Neural cell (in vitro differentiated cells): ENCODE measurements around the gene MAN2B1. TPM values are rescaled to one million over a fixed set of nuclear protein-coding genes. Genes with fewer than 3 reads are reported as not detected.

Source experiments
- H2AFZ ChIP-seq: fragments of 200-600, 300-800 bp; sonication (generic), shearing (Covaris generic); 2 replicates; pipeline ENCODE4 v1.6.0; 2014; ENCODE audit warnings: low read depth, mild to moderate bottlenecking, antibody characterized with exemption, low read length, moderate library complexity
- H3F3A ChIP-seq: fragments of 200-600 bp; shearing (Covaris generic); 2 replicates; pipeline ENCODE4 v1.6.1; 2016; ENCODE audit warnings: mild to moderate bottlenecking, moderate library complexity, mixed read lengths, antibody characterized with exemption, low read length; ENCODE audit not compliant: insufficient read depth, poor library complexity, severe bottlenecking
- H3K27ac ChIP-seq: fragments of 200-600, 300-800 bp; sonication (generic), shearing (Covaris generic); 2 replicates; pipeline ENCODE4 v1.5.1; 2014; ENCODE audit warnings: mild to moderate bottlenecking, low read length, moderate library complexity
- H3K27me3 ChIP-seq: fragments of 300-800, 200-600 bp; sonication (generic), shearing (Covaris generic); 2 replicates; pipeline ENCODE4 v1.6.0; 2014; ENCODE audit warnings: mild to moderate bottlenecking, low read depth, low read length, moderate library complexity; ENCODE audit not compliant: insufficient read depth
- H3K36me3 ChIP-seq: fragments of 300-800, 200-600 bp; sonication (generic), shearing (Covaris generic); 2 replicates; pipeline ENCODE4 v1.5.1; 2014; ENCODE audit warnings: mild to moderate bottlenecking, antibody characterized with exemption, low read length, moderate library complexity; ENCODE audit not compliant: insufficient read depth
- H3K4me2 ChIP-seq: fragments of 300-800, 200-600 bp; sonication (generic), shearing (Covaris generic); 2 replicates; pipeline ENCODE4 v1.6.0; 2014; ENCODE audit warnings: mild to moderate bottlenecking, low read length
- H3K4me3 ChIP-seq: fragments of 300-800, 200-600 bp; sonication (generic), shearing (Covaris generic); 2 replicates; pipeline ENCODE4 v1.5.1; 2014; ENCODE audit warnings: mild to moderate bottlenecking, low read length, moderate library complexity
- H3K79me2 ChIP-seq: fragments of 200-600 bp; shearing (Covaris generic); replicated peaks from 2 replicates; pipeline ENCODE4 v1.6.0; 2014; ENCODE audit warnings: mild to moderate bottlenecking, low read length, moderate library complexity; ENCODE audit not compliant: insufficient read depth
- H3K9ac ChIP-seq: fragments of 300-800, 200-600 bp; sonication (generic), shearing (Covaris generic); 2 replicates; pipeline ENCODE4 v1.6.1; 2016; ENCODE audit warnings: mild to moderate bottlenecking, low read length, mixed read lengths
- H3K9me2 ChIP-seq: fragments of 200-600 bp; shearing (Covaris generic); 2 replicates; pipeline ENCODE4 v1.6.1; 2016; ENCODE audit warnings: mild to moderate bottlenecking, low read length, mixed read lengths; ENCODE audit not compliant: insufficient read depth
- H3K9me3 ChIP-seq: fragments of 200-600, 300-800 bp; sonication (generic), shearing (Covaris generic); 2 replicates; pipeline ENCODE4 v1.6.1; 2016; ENCODE audit warnings: mild to moderate bottlenecking, mixed run types, low read length, moderate library complexity, mixed read lengths
- H4K20me1 ChIP-seq: fragments of 200-600 bp; shearing (Covaris generic); 2 replicates; pipeline ENCODE4 v1.6.1; 2016; ENCODE audit warnings: mild to moderate bottlenecking, mixed run types; ENCODE audit not compliant: insufficient read depth
- CTCF ChIP-seq: fragments of 450-650 bp; IDR thresholded peaks from 2 replicates; pipeline ENCODE4 v1.5.1; 2014; ENCODE audit warnings: antibody characterized with exemption, mild to moderate bottlenecking, moderate library complexity; ENCODE audit not compliant: poor library complexity, severe bottlenecking
- EP300 ChIP-seq: fragments of 450-650 bp; conservative IDR thresholded peaks from 2 replicates; pipeline ENCODE4 v1.6.1; 2014; ENCODE audit warnings: antibody characterized with exemption, mild to moderate bottlenecking, moderate library complexity; ENCODE audit not compliant: poor library complexity, severe bottlenecking
- EZH2 ChIP-seq: fragments of 200-600, 300-800 bp; shearing (Covaris generic), sonication (generic); IDR thresholded peaks from 2 replicates; pipeline ENCODE4 v1.6.1; 2014; ENCODE audit warnings: antibody characterized with exemption, low read length, borderline replicate concordance, mild to moderate bottlenecking; ENCODE audit not compliant: insufficient read depth, poor library complexity, severe bottlenecking
- MXI1 ChIP-seq: fragments of 450-650 bp; conservative IDR thresholded peaks from 2 replicates; pipeline ENCODE4 v1.6.1; 2014; ENCODE audit warnings: antibody characterized with exemption, mild to moderate bottlenecking; ENCODE audit not compliant: poor library complexity, severe bottlenecking
- POLR2AphosphoS5 ChIP-seq: IDR thresholded peaks from 2 replicates; pipeline ENCODE4 v1.6.1; 2012
- RAD21 ChIP-seq: fragments of 450-650 bp; conservative IDR thresholded peaks from 2 replicates; pipeline ENCODE4 v1.6.1; 2014; ENCODE audit warnings: antibody characterized with exemption, mild to moderate bottlenecking, moderate library complexity
- REST ChIP-seq: IDR thresholded peaks from 2 replicates; pipeline ENCODE4 v1.6.1; 2012; ENCODE audit warnings: borderline replicate concordance
- SMC3 ChIP-seq: fragments of 450-650 bp; conservative IDR thresholded peaks from 2 replicates; pipeline ENCODE4 v1.6.1; 2014; ENCODE audit warnings: antibody characterized with exemption, mild to moderate bottlenecking, moderate library complexity; ENCODE audit not compliant: poor library complexity
- TAF1 ChIP-seq: IDR thresholded peaks from 2 replicates; pipeline ENCODE4 v1.6.1; 2012; ENCODE audit warnings: low read depth
- polyA plus RNA-seq: library from polyadenylated mRNA; depleted of rRNA; stranded (reverse); fragments of >200 nt; gene quantifications from 2 replicates; pipeline ENCODE4 v1.2.3, GENCODE V29; 2014

The MAN2B1 gene
- polyA plus RNA-seq, 1 donor from 2014 or later = 11.5 TPM

GRCh38 chr19:12629215-12629614 is 37.3 kb downstream of the MAN2B1 start:
- H3F3A ChIP-seq = no peaks in the 10 kb centered on the region
- peaks cover 24% of the 10 kb centered on the region for H3K36me3 ChIP-seq
- TF ChIP-seq POLR2AphosphoS5 (no peak), CTCF (no peak), EZH2 (no peak), REST (no peak), SMC3 (no peak), RAD21 (no peak), EP300 (no peak)

GRCh38 chr19:12628040-12629022 is 38.2 kb downstream of the MAN2B1 start:
- Histone ChIP-seq H3K27ac (no peak overlapping the region), H3K9ac (no peak overlapping the region), H3K4me3 (no peak overlapping the region), H3K36me3 (peaks cover 24% of the 10 kb centered on the region), H3F3A (no peaks in the 10 kb centered on the region), H3K9me3 (peaks cover 10% of the 10 kb centered on the region), H3K4me2 (no peak overlapping the region), H4K20me1 (no peaks in the 10 kb centered on the region), H3K9me2 (no peaks in the 10 kb centered on the region), H2AFZ (no peak overlapping the region), H3K27me3 (no peaks in the 10 kb centered on the region), H3K79me2 (no peaks in the 10 kb centered on the region)
- no peak for TF ChIP-seq EP300
- no peak for TF ChIP-seq EZH2
- TF ChIP-seq MXI1 = no peak
- TF ChIP-seq RAD21 = no peak
- TF ChIP-seq CTCF = no peak
- no peak for TF ChIP-seq REST
- no peak for TF ChIP-seq TAF1
- TF ChIP-seq SMC3 = no peak
- TF ChIP-seq POLR2AphosphoS5 = no peak

More at GRCh38 chr19:12629215-12629614, 37.3 kb downstream of the MAN2B1 start:
- Histone ChIP-seq H4K20me1 (no peaks in the 10 kb centered on the region), H3K79me2 (no peaks in the 10 kb centered on the region), H3K9me2 (no peaks in the 10 kb centered on the region), H3K27me3 (no peaks in the 10 kb centered on the region), H3K4me3 (no peak overlapping the region), H3K27ac (no peak overlapping the region), H3K9me3 (peaks cover 10% of the 10 kb centered on the region), H3K9ac (no peak overlapping the region), H2AFZ (no peak overlapping the region), H3K4me2 (no peak overlapping the region)
